WTC11 (cell line): ENCODE results near the gene GIMAP2. TPM values are rescaled to one million over a fixed set of nuclear protein-coding genes. Genes with fewer than 3 reads are reported as not detected.

Experiments used
- ATAC-seq: fragments of 200-7000 bp; cut with Tn5 transposase; 2 replicates; pipeline ENCODE4 v1.10.0; 2021; ENCODE audit warnings: mild to moderate bottlenecking, moderate library complexity
- CTCF ChIA-PET: fragments of 300-600 bp; sonication (Branson Sonifier 250); formaldehyde crosslinking; loops from one replicate; lab custom pipeline; 2021; ENCODE audit warnings: antibody characterized with exemption; lab: Charles Lee
- POLR2A ChIA-PET: fragments of 350-600 bp; sonication (Branson Sonifier 250); formaldehyde crosslinking; loops from one replicate; lab custom pipeline; 2021; ENCODE audit warnings: antibody characterized with exemption; lab: Charles Lee
- DNase-seq: peaks from one replicate; pipeline ENCODE4 v3.0.0; 2021; ENCODE audit warnings: low spot score
- H3K27ac Mint-ChIP-seq: 2 replicates; pipeline ENCODE4 v1.8.0; 2021; ENCODE audit warnings: mixed read lengths
- H3K27me3 Mint-ChIP-seq: 2 replicates; pipeline ENCODE4 v1.8.0; 2021; ENCODE audit warnings: low read depth, mild to moderate bottlenecking, moderate library complexity, mixed read lengths
- H3K36me3 Mint-ChIP-seq: 2 replicates; pipeline ENCODE4 v1.8.0; 2021; ENCODE audit warnings: mixed read lengths
- H3K4me1 Mint-ChIP-seq: 2 replicates; pipeline ENCODE4 v1.8.0; 2022; ENCODE audit warnings: mixed read lengths
- H3K4me3 Mint-ChIP-seq: 2 replicates; pipeline ENCODE4 v1.8.0; 2021; ENCODE audit warnings: mild to moderate bottlenecking, moderate library complexity, mixed read lengths
- H3K9me3 Mint-ChIP-seq: 2 replicates; pipeline ENCODE4 v1.8.0; 2021; ENCODE audit warnings: mixed read lengths
- CBFB ChIP-seq: sonication (generic); formaldehyde crosslinking; IDR thresholded peaks from 2 replicates; pipeline ENCODE4 v1.8.1; 2022; ENCODE audit warnings: mild to moderate bottlenecking, low read depth, missing genetic modification reagents
- ESRRA ChIP-seq: sonication (generic); formaldehyde crosslinking; IDR thresholded peaks from 2 replicates; pipeline ENCODE4 v1.8.1; 2022; ENCODE audit warnings: mild to moderate bottlenecking, missing genetic modification reagents, borderline replicate concordance
- FOXK1 ChIP-seq: sonication (generic); formaldehyde crosslinking; IDR thresholded peaks from 2 replicates; pipeline ENCODE4 v1.8.0; 2022; ENCODE audit warnings: mild to moderate bottlenecking, moderate library complexity, missing genetic modification reagents
- GRHL2 ChIP-seq: fragments of 250-450 bp; sonication (Bioruptor Pico); IDR thresholded peaks from 2 replicates; pipeline ENCODE4 v1.8.0; 2022; ENCODE audit warnings: mild to moderate bottlenecking, moderate library complexity; ENCODE audit not compliant: insufficient replicate concordance, severe bottlenecking
- JAZF1 ChIP-seq: fragments of 250-450 bp; sonication (Bioruptor Pico); IDR thresholded peaks from 2 replicates; pipeline ENCODE4 v1.9.0; 2021; ENCODE audit warnings: moderate library complexity, mild to moderate bottlenecking, inconsistent platforms
- KAT7 ChIP-seq: sonication (generic); formaldehyde crosslinking; IDR thresholded peaks from 2 replicates; pipeline ENCODE4 v1.8.1; 2023; ENCODE audit warnings: missing genetic modification reagents, mild to moderate bottlenecking, borderline replicate concordance
- MXD4 ChIP-seq: fragments of 250-450 bp; sonication (Bioruptor Pico); IDR thresholded peaks from 2 replicates; pipeline ENCODE4 v1.8.0; 2021; ENCODE audit warnings: mild to moderate bottlenecking, moderate library complexity, borderline replicate concordance
- NFE2L1 ChIP-seq: sonication (generic); formaldehyde crosslinking; IDR thresholded peaks from 2 replicates; pipeline ENCODE4 v1.8.1; 2023; ENCODE audit warnings: missing genetic modification reagents
- NFYB ChIP-seq: sonication (generic); formaldehyde crosslinking; conservative IDR thresholded peaks from 2 replicates; pipeline ENCODE4 v1.8.0; 2022; ENCODE audit warnings: low read depth, missing genetic modification reagents
- TEAD4 ChIP-seq: sonication (generic); formaldehyde crosslinking; IDR thresholded peaks from 2 replicates; pipeline ENCODE4 v1.8.0; 2022; ENCODE audit warnings: mild to moderate bottlenecking, missing genetic modification reagents
- ZNF396 ChIP-seq: fragments of 250-450 bp; sonication (Bioruptor Pico); IDR thresholded peaks from 2 replicates; pipeline ENCODE4 v1.8.0; 2021; ENCODE audit warnings: mild to moderate bottlenecking, moderate library complexity, borderline replicate concordance
- ZNF423 ChIP-seq: fragments of 250-450 bp; sonication (Bioruptor Pico); IDR thresholded peaks from 2 replicates; pipeline ENCODE4 v2.1.2; 2022; ENCODE audit warnings: mild to moderate bottlenecking, moderate library complexity
- ZNF671 ChIP-seq: fragments of 250-450 bp; sonication (Bioruptor Pico); IDR thresholded peaks from 2 replicates; pipeline ENCODE4 v1.8.0; 2021; ENCODE audit warnings: mild to moderate bottlenecking
- total RNA-seq: library from RNA; stranded (reverse); gene quantifications from 3 replicates; pipeline ENCODE4 v1.2.3, GENCODE V29; 2021
- TF ChIP-seq, protein P1 (sequence below): sonication (generic); formaldehyde crosslinking; IDR thresholded peaks from 2 replicates; pipeline ENCODE4 v1.8.0; 2022; ENCODE audit warnings: mild to moderate bottlenecking, missing genetic modification reagents
- TF ChIP-seq, protein P2 (sequence below): sonication (generic); formaldehyde crosslinking; IDR thresholded peaks from 2 replicates; pipeline ENCODE4 v1.8.1; 2023; ENCODE audit warnings: mild to moderate bottlenecking, missing genetic modification reagents
- TF ChIP-seq, protein P3 (sequence below): sonication (generic); formaldehyde crosslinking; IDR thresholded peaks from 2 replicates; pipeline ENCODE4 v1.8.1; 2022; ENCODE audit warnings: low read depth, missing genetic modification reagents, borderline replicate concordance
- TF ChIP-seq, protein P4 (sequence below): sonication (generic); formaldehyde crosslinking; conservative IDR thresholded peaks from 2 replicates; pipeline ENCODE4 v1.8.1; 2022; ENCODE audit warnings: mild to moderate bottlenecking, missing genetic modification reagents
- TF ChIP-seq, protein P5 (sequence below): fragments of 250-450 bp; sonication (Bioruptor Pico); IDR thresholded peaks from 2 replicates; pipeline ENCODE4 v1.9.0; 2021; ENCODE audit warnings: moderate library complexity, mild to moderate bottlenecking, inconsistent platforms, borderline replicate concordance
- TF ChIP-seq, protein P6 (sequence below): sonication (generic); formaldehyde crosslinking; IDR thresholded peaks from 2 replicates; pipeline ENCODE4 v1.8.1; 2022; ENCODE audit warnings: low read depth, mild to moderate bottlenecking, moderate library complexity, missing genetic modification reagents, borderline replicate concordance
- TF ChIP-seq, protein P7 (sequence below): sonication (generic); formaldehyde crosslinking; IDR thresholded peaks from 2 replicates; pipeline ENCODE4 v1.8.1; 2022; ENCODE audit warnings: mild to moderate bottlenecking, missing genetic modification reagents, moderate library complexity, borderline replicate concordance
- TF ChIP-seq, protein P8 (sequence below): fragments of 200-600 bp; IDR thresholded peaks from 2 replicates; pipeline ENCODE4 v1.8.0; 2022; ENCODE audit warnings: antibody characterized with exemption
- TF ChIP-seq, protein P9 (sequence below): sonication (generic); formaldehyde crosslinking; IDR thresholded peaks from 2 replicates; pipeline ENCODE4 v1.8.0; 2022; ENCODE audit warnings: mild to moderate bottlenecking, missing genetic modification reagents

The GIMAP2 gene
- total RNA-seq, 1 experiment from 2014 or later: 0.15 TPM

DNA sequence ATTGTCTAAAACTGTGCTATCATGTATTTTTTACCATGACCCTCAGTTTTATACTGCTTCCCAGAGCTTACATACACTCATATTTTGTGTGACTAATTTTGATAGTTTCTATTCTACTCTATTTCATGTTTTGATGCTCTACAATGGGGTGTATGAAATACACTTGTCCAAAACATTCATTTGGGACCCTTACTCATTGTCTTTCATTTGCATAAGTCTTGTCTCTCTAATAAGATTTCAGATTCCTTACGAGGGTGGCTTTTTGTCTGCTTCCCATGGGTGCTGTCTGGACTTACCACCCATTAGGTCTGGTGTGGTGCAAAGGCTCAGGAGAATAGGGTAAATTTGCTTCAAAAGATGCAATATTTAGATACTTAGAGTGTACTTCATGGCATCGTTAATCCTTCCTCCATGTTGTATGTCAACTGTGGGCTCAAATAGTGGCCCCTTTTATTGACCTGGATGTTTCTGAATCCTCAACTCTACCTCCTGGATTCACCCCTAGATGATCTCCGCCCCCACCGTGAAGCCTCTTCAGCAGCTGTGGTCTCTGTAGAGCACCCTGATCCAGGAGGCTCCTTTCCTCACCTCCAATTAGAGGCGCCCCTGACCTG, 48.1 kb downstream of the GIMAP2 start:
- CTCF ChIA-PET: no interaction called here
- no peaks in the 10 kb centered on the region for H3K36me3 Mint-ChIP-seq
- peaks cover 2% of the 10 kb centered on the region; the same call in 1 of the 2 replicates for H3K9me3 Mint-ChIP-seq
- no peak overlapping the region for H3K27ac Mint-ChIP-seq
- no peak overlapping the region for H3K4me3 Mint-ChIP-seq
- POLR2A ChIA-PET: no interaction called here
- H3K4me1 Mint-ChIP-seq: peaks cover 5% of the 10 kb centered on the region; the same call in 1 of the 2 replicates
- TF ChIP-seq KAT7 (CRISPR knock-in tag) (no peak), ZNF396 (CRISPR knock-in tag) (no peak), ZNF671 (CRISPR knock-in tag) (no peak), FOXK1 (CRISPR knock-in tag) (no peak), MXD4 (no peak), ESRRA (CRISPR knock-in tag) (no peak), NFE2L1 (CRISPR knock-in tag) (no peak)
- TF ChIP-seq, protein P1, sequence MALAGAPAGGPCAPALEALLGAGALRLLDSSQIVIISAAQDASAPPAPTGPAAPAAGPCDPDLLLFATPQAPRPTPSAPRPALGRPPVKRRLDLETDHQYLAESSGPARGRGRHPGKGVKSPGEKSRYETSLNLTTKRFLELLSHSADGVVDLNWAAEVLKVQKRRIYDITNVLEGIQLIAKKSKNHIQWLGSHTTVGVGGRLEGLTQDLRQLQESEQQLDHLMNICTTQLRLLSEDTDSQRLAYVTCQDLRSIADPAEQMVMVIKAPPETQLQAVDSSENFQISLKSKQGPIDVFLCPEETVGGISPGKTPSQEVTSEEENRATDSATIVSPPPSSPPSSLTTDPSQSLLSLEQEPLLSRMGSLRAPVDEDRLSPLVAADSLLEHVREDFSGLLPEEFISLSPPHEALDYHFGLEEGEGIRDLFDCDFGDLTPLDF (CRISPR knock-in tag): no peak
- TF ChIP-seq, protein P2, sequence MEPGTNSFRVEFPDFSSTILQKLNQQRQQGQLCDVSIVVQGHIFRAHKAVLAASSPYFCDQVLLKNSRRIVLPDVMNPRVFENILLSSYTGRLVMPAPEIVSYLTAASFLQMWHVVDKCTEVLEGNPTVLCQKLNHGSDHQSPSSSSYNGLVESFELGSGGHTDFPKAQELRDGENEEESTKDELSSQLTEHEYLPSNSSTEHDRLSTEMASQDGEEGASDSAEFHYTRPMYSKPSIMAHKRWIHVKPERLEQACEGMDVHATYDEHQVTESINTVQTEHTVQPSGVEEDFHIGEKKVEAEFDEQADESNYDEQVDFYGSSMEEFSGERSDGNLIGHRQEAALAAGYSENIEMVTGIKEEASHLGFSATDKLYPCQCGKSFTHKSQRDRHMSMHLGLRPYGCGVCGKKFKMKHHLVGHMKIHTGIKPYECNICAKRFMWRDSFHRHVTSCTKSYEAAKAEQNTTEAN (CRISPR knock-in tag): no peak
- TF ChIP-seq, protein P3, sequence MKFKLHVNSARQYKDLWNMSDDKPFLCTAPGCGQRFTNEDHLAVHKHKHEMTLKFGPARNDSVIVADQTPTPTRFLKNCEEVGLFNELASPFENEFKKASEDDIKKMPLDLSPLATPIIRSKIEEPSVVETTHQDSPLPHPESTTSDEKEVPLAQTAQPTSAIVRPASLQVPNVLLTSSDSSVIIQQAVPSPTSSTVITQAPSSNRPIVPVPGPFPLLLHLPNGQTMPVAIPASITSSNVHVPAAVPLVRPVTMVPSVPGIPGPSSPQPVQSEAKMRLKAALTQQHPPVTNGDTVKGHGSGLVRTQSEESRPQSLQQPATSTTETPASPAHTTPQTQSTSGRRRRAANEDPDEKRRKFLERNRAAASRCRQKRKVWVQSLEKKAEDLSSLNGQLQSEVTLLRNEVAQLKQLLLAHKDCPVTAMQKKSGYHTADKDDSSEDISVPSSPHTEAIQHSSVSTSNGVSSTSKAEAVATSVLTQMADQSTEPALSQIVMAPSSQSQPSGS (CRISPR knock-in tag): no peak
- TF ChIP-seq, protein P4, sequence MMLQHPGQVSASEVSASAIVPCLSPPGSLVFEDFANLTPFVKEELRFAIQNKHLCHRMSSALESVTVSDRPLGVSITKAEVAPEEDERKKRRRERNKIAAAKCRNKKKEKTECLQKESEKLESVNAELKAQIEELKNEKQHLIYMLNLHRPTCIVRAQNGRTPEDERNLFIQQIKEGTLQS (CRISPR knock-in tag): no peak
- DNase-seq (no peak), ATAC-seq (no peak)
- peaks cover 100% of the 10 kb centered on the region for H3K27me3 Mint-ChIP-seq

DNA sequence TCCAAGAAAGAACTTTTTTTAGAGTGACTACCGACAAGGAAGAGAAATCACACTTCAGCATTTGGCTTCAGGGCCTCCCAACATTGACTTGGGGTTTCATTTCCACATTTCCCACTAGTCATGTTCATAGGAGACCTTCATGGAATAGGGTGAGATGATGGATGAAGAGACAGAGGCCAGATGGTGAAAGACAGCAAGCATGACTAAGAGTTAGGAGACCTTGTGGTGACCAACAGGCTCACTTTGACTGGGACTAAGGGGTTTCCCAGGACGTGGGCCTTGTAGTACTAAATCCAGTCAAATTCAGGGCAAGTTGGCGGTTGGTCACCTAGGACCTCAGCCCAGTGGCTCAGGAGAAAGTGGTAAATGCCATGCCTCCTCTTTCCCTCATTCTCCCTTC, 48.7 kb downstream of the GIMAP2 start:
- Mint-ChIP-seq H3K4me1 (peaks cover 5% of the 10 kb centered on the region; the same call in 1 of the 2 replicates), H3K27ac (no peak overlapping the region), H3K36me3 (no peaks in the 10 kb centered on the region), H3K27me3 (peaks cover 100% of the 10 kb centered on the region), H3K9me3 (no peaks in the 10 kb centered on the region), H3K4me3 (no peak overlapping the region)
- no peak for DNase-seq
- no peak for ATAC-seq
- POLR2A ChIA-PET: no interaction called here
- TF ChIP-seq TEAD4 (CRISPR knock-in tag) (no peak), JAZF1 (CRISPR knock-in tag) (no peak), GRHL2 (CRISPR knock-in tag) (no peak), MXD4 (no peak), NFYB (CRISPR knock-in tag) (no peak), CBFB (no peak), ZNF423 (CRISPR knock-in tag) (no peak)
- TF ChIP-seq, protein P5, sequence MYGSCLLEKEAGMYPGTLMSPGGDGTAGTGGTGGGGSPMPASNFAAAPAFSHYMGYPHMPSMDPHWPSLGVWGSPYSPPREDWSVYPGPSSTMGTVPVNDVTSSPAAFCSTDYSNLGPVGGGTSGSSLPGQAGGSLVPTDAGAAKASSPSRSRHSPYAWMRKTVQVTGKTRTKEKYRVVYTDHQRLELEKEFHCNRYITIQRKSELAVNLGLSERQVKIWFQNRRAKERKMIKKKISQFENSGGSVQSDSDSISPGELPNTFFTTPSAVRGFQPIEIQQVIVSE (CRISPR knock-in tag): no peak
- TF ChIP-seq, protein P6, sequence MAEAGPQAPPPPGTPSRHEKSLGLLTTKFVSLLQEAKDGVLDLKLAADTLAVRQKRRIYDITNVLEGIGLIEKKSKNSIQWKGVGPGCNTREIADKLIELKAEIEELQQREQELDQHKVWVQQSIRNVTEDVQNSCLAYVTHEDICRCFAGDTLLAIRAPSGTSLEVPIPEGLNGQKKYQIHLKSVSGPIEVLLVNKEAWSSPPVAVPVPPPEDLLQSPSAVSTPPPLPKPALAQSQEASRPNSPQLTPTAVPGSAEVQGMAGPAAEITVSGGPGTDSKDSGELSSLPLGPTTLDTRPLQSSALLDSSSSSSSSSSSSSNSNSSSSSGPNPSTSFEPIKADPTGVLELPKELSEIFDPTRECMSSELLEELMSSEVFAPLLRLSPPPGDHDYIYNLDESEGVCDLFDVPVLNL: no peak
- TF ChIP-seq, protein P7, sequence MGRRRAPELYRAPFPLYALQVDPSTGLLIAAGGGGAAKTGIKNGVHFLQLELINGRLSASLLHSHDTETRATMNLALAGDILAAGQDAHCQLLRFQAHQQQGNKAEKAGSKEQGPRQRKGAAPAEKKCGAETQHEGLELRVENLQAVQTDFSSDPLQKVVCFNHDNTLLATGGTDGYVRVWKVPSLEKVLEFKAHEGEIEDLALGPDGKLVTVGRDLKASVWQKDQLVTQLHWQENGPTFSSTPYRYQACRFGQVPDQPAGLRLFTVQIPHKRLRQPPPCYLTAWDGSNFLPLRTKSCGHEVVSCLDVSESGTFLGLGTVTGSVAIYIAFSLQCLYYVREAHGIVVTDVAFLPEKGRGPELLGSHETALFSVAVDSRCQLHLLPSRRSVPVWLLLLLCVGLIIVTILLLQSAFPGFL: no peak
- TF ChIP-seq, protein P8, sequence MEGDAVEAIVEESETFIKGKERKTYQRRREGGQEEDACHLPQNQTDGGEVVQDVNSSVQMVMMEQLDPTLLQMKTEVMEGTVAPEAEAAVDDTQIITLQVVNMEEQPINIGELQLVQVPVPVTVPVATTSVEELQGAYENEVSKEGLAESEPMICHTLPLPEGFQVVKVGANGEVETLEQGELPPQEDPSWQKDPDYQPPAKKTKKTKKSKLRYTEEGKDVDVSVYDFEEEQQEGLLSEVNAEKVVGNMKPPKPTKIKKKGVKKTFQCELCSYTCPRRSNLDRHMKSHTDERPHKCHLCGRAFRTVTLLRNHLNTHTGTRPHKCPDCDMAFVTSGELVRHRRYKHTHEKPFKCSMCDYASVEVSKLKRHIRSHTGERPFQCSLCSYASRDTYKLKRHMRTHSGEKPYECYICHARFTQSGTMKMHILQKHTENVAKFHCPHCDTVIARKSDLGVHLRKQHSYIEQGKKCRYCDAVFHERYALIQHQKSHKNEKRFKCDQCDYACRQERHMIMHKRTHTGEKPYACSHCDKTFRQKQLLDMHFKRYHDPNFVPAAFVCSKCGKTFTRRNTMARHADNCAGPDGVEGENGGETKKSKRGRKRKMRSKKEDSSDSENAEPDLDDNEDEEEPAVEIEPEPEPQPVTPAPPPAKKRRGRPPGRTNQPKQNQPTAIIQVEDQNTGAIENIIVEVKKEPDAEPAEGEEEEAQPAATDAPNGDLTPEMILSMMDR: no peak
- TF ChIP-seq, protein P1 (CRISPR knock-in tag): no peak
- TF ChIP-seq, protein P9, sequence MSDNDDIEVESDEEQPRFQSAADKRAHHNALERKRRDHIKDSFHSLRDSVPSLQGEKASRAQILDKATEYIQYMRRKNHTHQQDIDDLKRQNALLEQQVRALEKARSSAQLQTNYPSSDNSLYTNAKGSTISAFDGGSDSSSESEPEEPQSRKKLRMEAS (CRISPR knock-in tag): no peak
- CTCF ChIA-PET: no interaction called here
